GM19395 (cell line): ENCODE data around the gene DPF1.
A peak's percentile ranks its signal among the peaks of the same experiment; 100 is the strongest.
"Not testable (repeated sequence)": the region's sequence is repeated elsewhere in the genome, so short reads cannot be mapped to it uniquely, and the experiment has no call there.

Experiments
- ATAC-seq: cut with Tn5 transposase; IDR thresholded peaks from one replicate; pipeline ENCODE4 v1.9.1; 2021; ENCODE audit warnings: mild to moderate bottlenecking, moderate library complexity; ENCODE audit not compliant: unreplicated experiment

The DPF1 gene

GRCh38 chr19:38224014-38224862 is at the start of gene DPF1:
Gene DPF1 (minus strand): TSS chr19:38224222. CDS start chr19:38224142, 80 bp downstream.
- ATAC-seq: peak; percentile 57

DNA sequence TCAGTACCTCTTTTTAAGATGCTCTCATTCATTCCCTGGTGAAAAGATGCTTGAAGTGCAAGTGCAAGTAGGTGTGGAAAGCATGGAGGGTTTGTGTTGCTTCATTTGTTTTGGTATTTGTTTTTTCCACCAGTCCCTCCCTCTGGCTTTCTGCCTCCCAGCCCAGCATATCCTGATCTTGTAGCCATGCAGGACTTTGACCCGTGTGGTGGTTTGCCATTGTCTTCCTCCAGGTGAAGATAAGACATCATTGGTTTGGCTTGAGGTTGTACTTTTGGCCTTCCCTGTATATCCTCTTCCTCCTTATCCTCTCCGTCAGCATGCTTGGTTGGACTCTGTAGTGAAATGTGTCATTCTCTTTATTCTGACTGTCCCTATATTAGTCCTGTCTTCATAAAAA is 49.5 kb upstream of the DPF1 start:
- no peak for ATAC-seq

- no peak for ATAC-seq
Measured at GRCh38 chr19:38270587-38271167, 46.7 kb upstream of the DPF1 start.

DNA sequence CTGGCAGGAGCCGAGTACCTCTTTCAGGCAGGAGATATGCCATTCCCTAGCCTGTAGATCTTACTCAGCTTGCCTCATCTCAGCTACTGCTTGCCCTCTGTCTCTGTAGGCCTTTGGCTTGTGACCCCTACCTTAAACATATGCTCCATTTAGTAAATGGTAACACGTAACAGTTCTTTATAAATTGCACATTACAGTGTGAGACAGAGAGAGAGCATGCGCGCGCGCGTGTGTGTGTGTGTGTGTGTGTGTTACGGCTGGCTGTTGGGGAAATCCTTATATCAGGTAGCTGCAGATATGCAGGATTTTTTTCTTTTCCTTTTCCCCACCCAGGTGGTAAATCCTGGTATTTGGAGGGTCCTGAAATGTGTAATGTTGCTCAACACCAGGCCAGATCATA is 44.5 kb upstream of the DPF1 start:
- ATAC-seq: no peak

DNA sequence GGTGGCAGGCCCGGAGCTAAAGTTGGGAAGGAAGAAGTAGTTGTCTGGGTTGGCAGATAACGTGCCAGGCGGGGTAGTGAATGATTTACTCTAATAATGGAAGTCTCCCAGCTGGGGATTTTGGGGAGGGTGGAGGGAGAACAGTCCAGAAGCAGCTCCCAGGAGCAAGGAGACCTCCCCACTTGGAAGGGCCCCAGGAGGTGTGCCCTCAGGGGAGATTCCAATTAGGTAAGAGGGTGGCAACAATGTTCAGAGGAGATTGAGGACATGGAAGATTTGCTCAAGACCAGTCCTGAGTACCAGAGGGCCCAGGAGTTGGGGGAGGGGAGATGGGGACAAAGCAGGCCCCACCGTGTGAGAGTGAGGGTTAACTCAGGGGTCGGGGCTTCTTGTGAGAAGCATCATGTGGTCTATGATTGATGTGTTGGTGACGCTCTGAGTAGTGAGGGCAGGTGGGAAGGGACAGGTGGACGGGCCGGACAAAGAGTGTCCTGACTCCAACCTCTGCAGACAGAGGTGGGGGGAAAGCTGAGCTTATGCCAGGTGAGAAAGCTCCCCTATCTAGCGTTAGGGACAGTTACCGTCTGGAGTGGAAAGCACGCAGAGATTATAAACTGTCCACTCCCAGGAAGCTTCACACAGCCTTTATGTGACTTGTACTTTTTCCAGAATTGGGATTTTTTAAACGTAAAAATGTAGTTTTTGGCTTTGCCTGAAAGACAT is 43.9 kb upstream of the DPF1 start:
- no peak for ATAC-seq

- no peak for ATAC-seq
Measured at GRCh38 chr19:38266981-38267597, 43.1 kb upstream of the DPF1 start.

DNA sequence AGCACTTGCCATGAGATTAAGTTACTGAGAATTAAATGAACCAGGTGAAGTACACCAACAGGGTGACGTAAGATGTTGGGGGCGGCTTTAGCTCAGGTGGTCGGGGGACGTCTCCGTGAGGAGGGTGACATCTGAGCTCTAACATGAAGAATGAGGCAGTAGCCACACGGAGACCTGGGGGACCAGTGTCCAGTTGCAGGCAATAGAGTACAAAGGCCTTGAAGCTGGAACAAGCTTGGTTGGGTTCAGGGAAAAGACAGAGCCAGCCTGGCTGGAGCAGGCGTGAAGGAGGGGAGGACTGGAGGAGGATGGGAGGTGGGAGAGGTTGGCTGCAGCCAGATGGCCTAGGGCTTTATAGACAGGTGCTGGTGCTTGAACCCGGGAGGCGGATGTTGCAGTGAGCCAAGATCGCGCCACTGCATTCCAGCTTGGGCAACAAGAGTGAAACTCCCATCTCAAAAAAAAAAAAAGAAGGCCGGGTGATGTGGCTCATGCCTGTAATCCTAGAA is 42.0 kb upstream of the DPF1 start:
- ATAC-seq: no peak

GRCh38 chr19:38265213-38265861 is 41.3 kb upstream of the DPF1 start:
- ATAC-seq: no peak

GRCh38 chr19:38264486-38265212 is 40.6 kb upstream of the DPF1 start, which contains the start of gene SPINT2:
Gene SPINT2 (plus strand): TSS chr19:38264573. CDS start chr19:38264893, 320 bp downstream.
- no peak for ATAC-seq

GRCh38 chr19:38263689-38264485 is 39.9 kb upstream of the DPF1 start:
- ATAC-seq: no peak

DNA sequence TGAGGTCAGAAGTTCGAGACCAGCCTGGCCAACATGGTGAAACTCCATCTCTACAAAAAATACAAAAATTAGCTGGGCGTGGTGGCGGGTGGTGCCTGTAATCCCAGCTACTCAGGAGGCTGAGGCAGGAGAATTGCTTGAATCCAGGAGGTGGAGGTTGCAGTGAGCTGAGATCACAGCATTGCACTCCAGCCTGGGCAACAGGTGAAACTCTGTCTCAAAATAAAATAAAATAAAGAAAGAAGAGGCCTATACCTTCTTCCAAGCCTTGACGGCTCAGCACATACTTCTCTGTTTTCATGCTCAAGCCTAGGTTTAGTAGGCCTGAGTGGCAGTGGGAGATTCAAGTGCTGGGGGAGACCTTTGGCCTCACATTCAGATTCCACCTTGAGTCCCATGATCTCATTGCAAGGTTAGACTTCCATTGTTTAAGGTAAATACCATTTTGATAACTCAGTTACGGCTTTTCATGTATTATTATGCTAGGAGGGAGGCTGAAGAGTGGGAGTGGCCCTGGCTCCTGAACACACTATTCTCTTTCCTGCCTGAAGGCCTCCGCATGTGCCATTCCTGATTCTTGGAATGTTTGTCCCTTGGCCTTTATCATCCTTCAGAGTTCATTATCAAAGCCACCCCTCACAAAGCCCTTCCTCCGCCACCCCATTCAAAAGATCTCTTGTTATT is 38.7 kb upstream of the DPF1 start:
- no peak for ATAC-seq

GRCh38 chr19:38261942-38262341 is 37.9 kb upstream of the DPF1 start:
- ATAC-seq: not testable (repeated sequence)

GRCh38 chr19:38255383-38256014 is 31.5 kb upstream of the DPF1 start:
- no peak for ATAC-seq

DNA sequence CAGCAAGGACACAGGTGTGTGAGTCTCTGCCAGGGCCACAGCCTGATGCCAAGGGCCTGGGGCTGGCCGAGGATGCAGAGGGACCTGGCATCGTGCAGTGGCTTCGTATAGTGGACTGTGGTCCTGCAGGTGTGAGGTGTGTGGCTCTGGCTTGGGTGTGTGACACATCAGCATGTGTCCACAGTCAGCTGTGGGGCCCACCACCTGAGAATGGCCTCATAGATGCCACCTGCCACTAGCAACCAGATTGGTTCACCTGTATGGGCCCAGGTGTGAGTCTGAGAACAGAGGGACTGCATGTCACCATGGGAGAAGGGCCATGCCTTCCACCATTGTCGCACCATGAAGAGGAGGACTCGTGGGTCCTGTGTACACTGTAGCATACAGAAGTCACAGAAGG is 29.8 kb upstream of the DPF1 start:
- ATAC-seq: no peak

DNA sequence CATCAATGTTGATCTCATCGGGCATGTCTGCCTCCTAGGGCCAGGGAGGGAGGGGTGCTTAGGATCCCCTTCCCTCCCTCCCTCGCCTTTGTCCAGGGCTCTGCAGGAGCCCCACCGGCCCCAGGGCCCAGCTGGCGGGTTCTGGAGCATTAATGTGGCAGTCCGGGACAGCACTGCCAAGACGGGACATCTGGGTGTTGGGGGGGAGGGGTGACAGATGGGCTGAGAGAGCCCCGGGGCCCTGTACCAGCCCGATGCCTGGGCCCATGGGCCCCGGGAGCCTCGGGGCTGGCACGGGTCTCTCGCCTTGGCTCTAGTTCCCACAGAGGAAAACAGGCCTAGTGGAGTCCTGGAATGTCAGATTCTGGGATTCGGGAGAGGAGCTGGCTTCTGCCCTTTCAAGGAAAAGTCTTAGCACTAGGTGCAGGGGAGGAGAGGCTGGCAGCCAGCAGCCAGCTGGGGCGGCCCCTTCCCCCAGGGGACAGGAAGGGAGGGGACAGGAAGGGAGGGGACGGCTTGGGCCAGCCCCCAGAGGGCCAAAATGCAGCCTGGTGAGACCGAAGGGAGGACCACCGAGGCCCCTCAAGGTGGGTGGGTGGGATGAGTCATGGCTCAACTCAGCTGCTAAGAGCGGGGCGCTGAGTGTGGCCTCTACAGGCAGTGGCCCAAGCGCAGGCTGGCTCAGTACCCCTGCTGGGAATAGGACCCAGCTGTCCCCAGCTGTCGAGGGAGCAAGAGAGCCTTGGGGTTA is 29.1 kb upstream of the DPF1 start:
- no peak for ATAC-seq

- ATAC-seq: no peak
Measured at GRCh38 chr19:38252385-38252784, 28.4 kb upstream of the DPF1 start.

- ATAC-seq: no peak
Measured at GRCh38 chr19:38251564-38252051, 27.6 kb upstream of the DPF1 start.
